ENCODE data around the gene ECPAS. TPM values are rescaled to one million over a fixed set of nuclear protein-coding genes. Genes with fewer than 3 reads are reported as not detected.
"Not testable (repeated sequence)": the region's sequence is repeated elsewhere in the genome, so short reads cannot be mapped to it uniquely, and the experiment has no call there.

Gene ECPAS
- total RNA-seq, 2 donors from 2014 or later: 100 to 118 TPM

DNA sequence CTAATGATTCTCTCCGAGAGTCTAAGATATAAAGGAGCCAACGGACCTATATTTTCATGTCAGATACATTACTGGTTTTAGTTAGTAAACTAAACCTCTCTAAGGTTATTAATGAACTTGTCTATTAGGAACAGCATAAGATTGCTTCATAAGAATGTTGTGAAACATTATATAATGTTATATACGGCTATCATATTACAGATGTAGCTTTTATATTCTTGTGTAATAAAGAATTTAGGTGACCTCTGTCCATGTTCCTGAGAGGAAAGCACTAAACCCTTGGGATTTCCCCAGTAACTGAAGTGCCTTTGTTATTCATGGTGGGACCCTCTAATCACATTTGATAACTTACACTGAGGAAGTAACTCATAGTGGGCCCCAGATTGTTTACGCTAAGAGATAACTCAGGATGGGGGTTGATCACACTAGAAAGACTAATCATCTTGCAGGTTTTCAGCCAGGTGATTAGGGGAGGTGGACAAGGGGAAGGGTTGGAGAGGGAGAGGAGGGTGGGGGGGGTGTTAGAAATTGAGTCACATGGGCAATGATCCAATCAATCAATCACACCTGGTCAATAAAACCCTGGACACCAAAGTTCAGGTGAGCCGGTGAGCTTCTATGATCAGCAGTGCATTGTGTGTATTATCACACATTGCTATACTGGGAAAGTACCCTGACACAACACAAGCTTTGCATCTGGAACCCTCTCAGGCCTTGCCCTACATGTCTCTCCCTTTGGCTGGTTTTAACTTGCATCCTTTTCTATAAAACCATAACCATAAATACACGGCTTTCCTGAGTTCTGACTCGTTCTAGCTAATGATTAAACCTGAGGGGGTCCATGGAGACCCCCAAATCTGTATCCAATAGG, 25.8 kb downstream of the ECPAS start:
- peaks cover 0 to 8% of the 10 kb centered on the region in 2 donors for H3K9me3 Mint-ChIP-seq
- ATAC-seq (replicated peaks in 1 of 2) (no peak), DNase-seq (no peak)
- peaks cover 21% of the 10 kb centered on the region for H3K4me1 Mint-ChIP-seq (ENCODE audit: low read depth)
- H3K27ac Mint-ChIP-seq: no peak overlapping the region
- H3K36me3 Mint-ChIP-seq (ENCODE audit: insufficient read depth in 2 of 2): peaks cover 9 to 11% of the 10 kb centered on the region in 2 donors
- no peaks in the 10 kb centered on the region for H3K27me3 Mint-ChIP-seq (ENCODE audit: low read depth)
- H3K4me3 Mint-ChIP-seq: no peak overlapping the region

GRCh38 chr9:111456529-111456928, 27.7 kb downstream of the ECPAS start:
- Mint-ChIP-seq H3K27ac (peak overlapping the region; percentile 41), H3K36me3 (ENCODE audit: insufficient read depth in 2 of 2) (peaks cover under 1 to 2% of the 10 kb centered on the region in 2 donors), H3K9me3 (peaks cover 0 to under 1% of the 10 kb centered on the region in 2 donors), H3K4me3 (no peak overlapping the region), H3K27me3 (ENCODE audit: low read depth) (no peaks in the 10 kb centered on the region), H3K4me1 (ENCODE audit: low read depth) (peaks cover 21% of the 10 kb centered on the region)
- DNase-seq: no peak
- ATAC-seq (replicated peaks in 1 of 2): peak in 1 of 2 donors; percentile 19

- Mint-ChIP-seq H3K4me3 (no peak overlapping the region), H3K36me3 (ENCODE audit: insufficient read depth in 2 of 2) (no peaks in the 10 kb centered on the region)
Observed at GRCh38 chr9:111455638-111456037, 28.5 kb downstream of the ECPAS start.

DNA sequence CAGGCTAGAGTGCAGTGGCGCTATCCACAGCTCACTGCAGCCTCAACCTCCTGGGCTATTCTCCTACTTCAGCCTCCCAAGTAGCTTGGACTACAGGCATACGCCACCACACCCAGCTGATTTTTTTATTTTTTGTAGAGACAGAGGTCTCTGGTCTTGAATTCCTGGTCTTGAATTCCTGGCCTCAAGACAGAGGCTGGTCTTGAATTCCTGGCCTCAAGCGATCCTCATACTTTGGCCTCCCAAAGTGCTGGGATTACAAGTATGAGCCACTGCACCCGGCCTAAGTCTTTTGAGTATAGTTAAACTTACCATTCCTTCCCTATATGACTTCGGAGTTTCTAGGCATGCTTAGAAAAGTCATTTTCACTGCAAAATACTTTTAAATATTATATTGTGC, 29.4 kb downstream of the ECPAS start:
- no peak for DNase-seq
- no peak overlapping the region for H3K27ac Mint-ChIP-seq
- H3K9me3 Mint-ChIP-seq: no peaks in the 10 kb centered on the region
- H3K27me3 Mint-ChIP-seq (ENCODE audit: low read depth): no peaks in the 10 kb centered on the region
- H3K4me3 Mint-ChIP-seq: no peak overlapping the region
- peaks cover 0 to 3% of the 10 kb centered on the region in 2 donors for H3K36me3 Mint-ChIP-seq (ENCODE audit: insufficient read depth in 2 of 2)
- no peak for ATAC-seq (replicated peaks in 1 of 2)
- peaks cover 21% of the 10 kb centered on the region for H3K4me1 Mint-ChIP-seq (ENCODE audit: low read depth)

More at GRCh38 chr9:111455638-111456037, 28.5 kb downstream of the ECPAS start:
- Mint-ChIP-seq H3K27me3 (ENCODE audit: low read depth) (no peaks in the 10 kb centered on the region), H3K9me3 (no peaks in the 10 kb centered on the region), H3K27ac (no peak overlapping the region), H3K4me1 (ENCODE audit: low read depth) (peaks cover 21% of the 10 kb centered on the region)
- no peak for ATAC-seq (replicated peaks in 1 of 2)
- DNase-seq: no peak

GRCh38 chr9:111451570-111451969, 32.6 kb downstream of the ECPAS start:
- H3K4me3 Mint-ChIP-seq: no peak overlapping the region
- no peaks in the 10 kb centered on the region for H3K27me3 Mint-ChIP-seq (ENCODE audit: low read depth)
- H3K4me1 Mint-ChIP-seq (ENCODE audit: low read depth): peaks cover under 1% of the 10 kb centered on the region
- no peak for DNase-seq
- H3K9me3 Mint-ChIP-seq: no peaks in the 10 kb centered on the region
- no peak for ATAC-seq (replicated peaks in 1 of 2)
- no peak overlapping the region for H3K27ac Mint-ChIP-seq
- peaks cover 0 to 8% of the 10 kb centered on the region in 2 donors for H3K36me3 Mint-ChIP-seq (ENCODE audit: insufficient read depth in 2 of 2)

- DNase-seq: no peak
- H3K27me3 Mint-ChIP-seq (ENCODE audit: low read depth): no peaks in the 10 kb centered on the region
- peak overlapping the region; percentile 84 for H3K27ac Mint-ChIP-seq
- no peak for ATAC-seq (replicated peaks in 1 of 2)
- peaks cover 5 to 15% of the 10 kb centered on the region in 2 donors for H3K36me3 Mint-ChIP-seq (ENCODE audit: insufficient read depth in 2 of 2)
- H3K9me3 Mint-ChIP-seq: no peaks in the 10 kb centered on the region
- no peak overlapping the region for H3K4me3 Mint-ChIP-seq
- no peaks in the 10 kb centered on the region for H3K4me1 Mint-ChIP-seq (ENCODE audit: low read depth)
Observed at GRCh38 chr9:111450124-111450523, 34.1 kb downstream of the ECPAS start.

DNA sequence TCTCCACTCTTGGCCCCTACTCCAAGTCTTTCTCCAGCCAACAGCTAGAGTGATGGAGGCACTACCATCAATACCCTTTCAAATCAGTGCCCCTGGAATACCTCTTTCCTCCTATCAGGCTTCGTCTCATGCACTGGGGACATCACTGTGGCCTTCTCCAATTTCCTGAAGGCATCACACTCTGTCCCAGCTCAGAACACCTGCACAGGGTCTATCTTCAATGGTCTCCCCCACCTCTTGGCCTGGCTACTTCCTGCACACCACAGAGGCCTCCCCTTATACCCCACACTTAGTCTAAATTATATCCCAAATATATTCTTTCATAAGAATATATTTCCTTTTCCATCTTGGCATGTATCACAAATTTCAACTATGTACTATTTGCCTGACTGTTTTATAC, 34.5 kb downstream of the ECPAS start:
- DNase-seq: no peak
- ATAC-seq (replicated peaks in 1 of 2): no peak
- Mint-ChIP-seq H3K9me3 (no peaks in the 10 kb centered on the region), H3K36me3 (ENCODE audit: insufficient read depth in 2 of 2) (peaks cover 5 to 15% of the 10 kb centered on the region in 2 donors), H3K27ac (peak overlapping the region; percentile 84), H3K27me3 (ENCODE audit: low read depth) (no peaks in the 10 kb centered on the region), H3K4me3 (no peak overlapping the region), H3K4me1 (ENCODE audit: low read depth) (no peaks in the 10 kb centered on the region)

- peaks cover 8 to 20% of the 10 kb centered on the region in 2 donors for H3K36me3 Mint-ChIP-seq (ENCODE audit: insufficient read depth in 2 of 2)
- not testable (repeated sequence) for DNase-seq; H3K4me3 Mint-ChIP-seq; H3K9me3 Mint-ChIP-seq; H3K27ac Mint-ChIP-seq; ATAC-seq (replicated peaks in 1 of 2); H3K27me3 Mint-ChIP-seq (ENCODE audit: low read depth); H3K4me1 Mint-ChIP-seq (ENCODE audit: low read depth)
Observed at GRCh38 chr9:111445799-111446198, 38.4 kb downstream of the ECPAS start.

DNA sequence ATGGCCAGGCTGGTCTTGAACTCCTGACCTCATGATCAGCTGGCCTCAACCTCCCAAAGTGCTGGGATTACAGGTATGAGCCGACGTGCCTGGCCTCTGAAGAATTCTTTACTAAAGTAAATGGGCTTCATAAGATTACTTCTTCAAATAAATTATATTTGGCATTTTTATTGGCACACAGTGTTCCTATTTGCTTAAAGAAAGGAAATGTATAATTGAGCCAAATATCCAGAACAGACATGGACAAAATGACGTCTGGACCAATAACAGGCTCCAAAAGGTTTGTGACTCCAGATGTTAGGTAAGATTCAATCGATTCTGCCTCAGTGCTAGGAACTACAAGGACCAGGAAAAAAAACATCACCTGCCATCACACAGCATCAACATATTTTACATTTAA, 40.7 kb downstream of the ECPAS start:
- ATAC-seq (replicated peaks in 1 of 2) (no peak), DNase-seq (no peak)
- Mint-ChIP-seq H3K36me3 (ENCODE audit: insufficient read depth in 2 of 2) (peaks cover 14 to 25% of the 10 kb centered on the region in 2 donors), H3K4me1 (ENCODE audit: low read depth) (no peaks in the 10 kb centered on the region), H3K9me3 (no peaks in the 10 kb centered on the region), H3K4me3 (no peak overlapping the region), H3K27me3 (ENCODE audit: low read depth) (no peaks in the 10 kb centered on the region), H3K27ac (peak overlapping the region; percentile 31)

GRCh38 chr9:111442360-111443027, 41.7 kb downstream of the ECPAS start:
- Mint-ChIP-seq H3K4me3 (no peak overlapping the region), H3K9me3 (no peaks in the 10 kb centered on the region), H3K36me3 (ENCODE audit: insufficient read depth in 2 of 2) (peaks cover 14 to 25% of the 10 kb centered on the region in 2 donors), H3K27ac (no peak overlapping the region), H3K4me1 (ENCODE audit: low read depth) (no peaks in the 10 kb centered on the region), H3K27me3 (ENCODE audit: low read depth) (no peaks in the 10 kb centered on the region)
- no peak for ATAC-seq (replicated peaks in 1 of 2)
- no peak for DNase-seq

- H3K36me3 Mint-ChIP-seq (ENCODE audit: insufficient read depth in 2 of 2): peaks cover 10 to 16% of the 10 kb centered on the region in 2 donors
- no peaks in the 10 kb centered on the region for H3K4me1 Mint-ChIP-seq (ENCODE audit: low read depth)
- H3K9me3 Mint-ChIP-seq: no peaks in the 10 kb centered on the region
- ATAC-seq (replicated peaks in 1 of 2): no peak
- DNase-seq: no peak
- no peaks in the 10 kb centered on the region for H3K27me3 Mint-ChIP-seq (ENCODE audit: low read depth)
- H3K4me3 Mint-ChIP-seq: no peak overlapping the region
- no peak overlapping the region for H3K27ac Mint-ChIP-seq
Observed at GRCh38 chr9:111440226-111440625, 44.0 kb downstream of the ECPAS start.

DNA sequence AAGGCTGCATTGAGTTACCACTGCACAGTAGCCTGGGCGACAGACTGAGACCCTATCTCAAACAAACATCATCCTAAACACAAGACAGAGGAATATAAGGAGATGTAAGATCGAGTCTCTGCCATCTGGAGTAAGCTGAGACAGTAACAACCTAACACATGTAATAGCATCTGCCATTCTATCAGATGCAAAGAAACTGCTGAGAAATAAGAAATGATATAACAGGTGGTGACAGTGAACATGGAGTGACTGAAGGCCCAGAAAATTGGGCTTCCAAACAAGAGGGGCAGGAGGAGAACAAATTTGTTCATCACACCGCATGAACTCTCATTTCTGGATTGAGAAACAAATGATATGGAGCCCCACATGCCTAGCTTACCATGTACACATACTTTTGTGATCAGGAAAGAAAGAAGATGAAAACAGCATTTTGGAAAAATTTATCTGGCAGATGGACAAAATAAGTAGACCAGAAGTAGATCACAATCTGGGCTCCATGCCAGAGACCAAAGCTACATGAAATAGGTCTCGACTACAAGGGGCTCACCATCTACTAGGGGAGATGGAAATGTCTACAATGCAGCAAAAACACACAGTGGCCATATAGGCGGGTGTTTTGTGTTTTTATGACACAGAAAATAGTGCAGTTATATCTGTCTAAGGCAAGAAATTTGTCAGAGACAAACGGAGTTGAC, 45.5 kb downstream of the ECPAS start:
- H3K36me3 Mint-ChIP-seq (ENCODE audit: insufficient read depth in 2 of 2): peaks cover 8 to 16% of the 10 kb centered on the region in 2 donors
- H3K27ac Mint-ChIP-seq: no peak overlapping the region
- no peaks in the 10 kb centered on the region for H3K4me1 Mint-ChIP-seq (ENCODE audit: low read depth)
- H3K9me3 Mint-ChIP-seq: no peaks in the 10 kb centered on the region
- H3K27me3 Mint-ChIP-seq (ENCODE audit: low read depth): no peaks in the 10 kb centered on the region
- ATAC-seq (replicated peaks in 1 of 2): no peak
- H3K4me3 Mint-ChIP-seq: no peak overlapping the region
- no peak for DNase-seq

GRCh38 chr9:111436571-111436970, 47.6 kb downstream of the ECPAS start:
- Mint-ChIP-seq H3K27me3 (ENCODE audit: low read depth) (no peaks in the 10 kb centered on the region), H3K36me3 (ENCODE audit: insufficient read depth in 2 of 2) (peaks cover 6 to 21% of the 10 kb centered on the region in 2 donors), H3K9me3 (no peaks in the 10 kb centered on the region), H3K27ac (no peak overlapping the region), H3K4me3 (no peak overlapping the region), H3K4me1 (ENCODE audit: low read depth) (no peaks in the 10 kb centered on the region)
- ATAC-seq (replicated peaks in 1 of 2): no peak
- no peak for DNase-seq

Measured in activated T-cell treated with anti-CD3 and anti-CD28 coated beads, Interleukin-2, amount 50 U/mL, for 72 hours (primary cell).